Measurements from ENCODE around the gene TANC1. TPM values are rescaled to one million over a fixed set of nuclear protein-coding genes. Genes with fewer than 3 reads are reported as not detected.
"Not testable (repeated sequence)": the region's sequence is repeated elsewhere in the genome, so short reads cannot be mapped to it uniquely, and the experiment has no call there.

The TANC1 gene
- total RNA-seq, 2 donors from 2014 or later, result 70.1 to 86.1 TPM

- Histone ChIP-seq H3K27ac (peak overlapping the region; percentile 32 to 57), H3K36me3 (no peaks in the 10 kb centered on the region), H3K4me3 (no peak overlapping the region), H3K4me1 (ENCODE audit: control insufficient read depth in 1 of 2, low read depth in 2 of 2) (peaks cover 24 to 64% of the 10 kb centered on the region in 2 donors), H3K27me3 (replicated peaks; ENCODE audit: insufficient read depth) (no peaks in the 10 kb centered on the region), H3K9me3 (no peaks in the 10 kb centered on the region)
- DNase-seq (ENCODE audit: low spot score), result no peak
- TF ChIP-seq CTCF (IDR thresholded peaks at IDR 0.05), result no peak
- no peak for ATAC-seq (ENCODE audit: insufficient number of reproducible peaks, low FRiP score, low read depth)
Observed at GRCh38 chr2:159139216-159139933, 170.9 kb downstream of the TANC1 start.

- no peaks in the 10 kb centered on the region for H3K27me3 ChIP-seq (replicated peaks; ENCODE audit: insufficient read depth)
- no peaks in the 10 kb centered on the region for H3K9me3 ChIP-seq
- no peak for DNase-seq (ENCODE audit: low spot score)
- no peaks in the 10 kb centered on the region for H3K36me3 ChIP-seq
- peak overlapping the region in 1 of 2 donors; percentile 13 for H3K27ac ChIP-seq
- no peak for TF ChIP-seq CTCF (IDR thresholded peaks at IDR 0.05)
- peaks cover 22 to 55% of the 10 kb centered on the region in 2 donors for H3K4me1 ChIP-seq (ENCODE audit: control insufficient read depth in 1 of 2, low read depth in 2 of 2)
- no peak for ATAC-seq (ENCODE audit: insufficient number of reproducible peaks, low FRiP score, low read depth)
- H3K4me3 ChIP-seq, result no peak overlapping the region
Observed at GRCh38 chr2:159140070-159140769, 171.8 kb downstream of the TANC1 start.

GRCh38 chr2:159140821-159141220 is 172.4 kb downstream of the TANC1 start:
- not testable (repeated sequence) for H3K36me3 ChIP-seq; H3K4me3 ChIP-seq; H3K27ac ChIP-seq; H3K27me3 ChIP-seq (replicated peaks; ENCODE audit: insufficient read depth); DNase-seq (ENCODE audit: low spot score); H3K9me3 ChIP-seq; ATAC-seq (ENCODE audit: insufficient number of reproducible peaks, low FRiP score, low read depth)
- peaks cover 19 to 49% of the 10 kb centered on the region in 2 donors for H3K4me1 ChIP-seq (ENCODE audit: control insufficient read depth in 1 of 2, low read depth in 2 of 2)

GRCh38 chr2:159144776-159145614 is 176.6 kb downstream of the TANC1 start:
- no peak overlapping the region for H3K27ac ChIP-seq
- TF ChIP-seq CTCF (IDR thresholded peaks at IDR 0.05), result no peak
- no peaks in the 10 kb centered on the region for H3K9me3 ChIP-seq
- peaks cover 3 to 25% of the 10 kb centered on the region in 2 donors for H3K4me1 ChIP-seq (ENCODE audit: control insufficient read depth in 1 of 2, low read depth in 2 of 2)
- no peak overlapping the region for H3K4me3 ChIP-seq
- no peaks in the 10 kb centered on the region for H3K27me3 ChIP-seq (replicated peaks; ENCODE audit: insufficient read depth)
- ATAC-seq (ENCODE audit: insufficient number of reproducible peaks, low FRiP score, low read depth) (no peak), DNase-seq (ENCODE audit: low spot score) (no peak)
- no peaks in the 10 kb centered on the region for H3K36me3 ChIP-seq

- peaks cover 0 to 26% of the 10 kb centered on the region in 2 donors for H3K4me1 ChIP-seq (ENCODE audit: control insufficient read depth in 1 of 2, low read depth in 2 of 2)
- H3K9me3 ChIP-seq, result no peaks in the 10 kb centered on the region
- no peak overlapping the region for H3K4me3 ChIP-seq
- no peaks in the 10 kb centered on the region for H3K36me3 ChIP-seq
- ATAC-seq (ENCODE audit: insufficient number of reproducible peaks, low FRiP score, low read depth) (no peak), DNase-seq (ENCODE audit: low spot score) (no peak)
- H3K27ac ChIP-seq, result no peak overlapping the region
- no peak for TF ChIP-seq CTCF (IDR thresholded peaks at IDR 0.05)
- H3K27me3 ChIP-seq (replicated peaks; ENCODE audit: insufficient read depth), result no peaks in the 10 kb centered on the region
Observed at GRCh38 chr2:159145745-159146354, 177.4 kb downstream of the TANC1 start.

All from thoracic aorta (tissue), 2 donors.